IPS-20b (cell line): ENCODE measurements around the gene NXT1.

ENCODE experiments used
- H3K27ac ChIP-seq: one replicate; pipeline ENCODE4 v1.5.1; 2013; ENCODE audit warnings: low read length
- H3K27me3 ChIP-seq: 2 replicates; pipeline ENCODE4 v1.6.1; 2013; ENCODE audit warnings: mild to moderate bottlenecking, low read length, inconsistent platforms; ENCODE audit not compliant: insufficient read depth
- H3K36me3 ChIP-seq: 2 replicates; pipeline ENCODE4 v1.6.1; 2013; ENCODE audit warnings: low read depth, mild to moderate bottlenecking, inconsistent platforms, low read length, moderate library complexity; ENCODE audit not compliant: insufficient read depth
- H3K4me1 ChIP-seq: 2 replicates; pipeline ENCODE4 v1.6.1; 2013; ENCODE audit warnings: mild to moderate bottlenecking, control low read depth, inconsistent platforms, low read length, moderate library complexity; ENCODE audit not compliant: insufficient read depth
- H3K4me3 ChIP-seq: 2 replicates; pipeline ENCODE4 v1.5.1; 2013; ENCODE audit warnings: mild to moderate bottlenecking, low read length, inconsistent platforms
- H3K9ac ChIP-seq: 2 replicates; pipeline ENCODE4 v1.6.1; 2013; ENCODE audit warnings: low read depth, mild to moderate bottlenecking, inconsistent platforms, low read length, moderate library complexity
- H3K9me3 ChIP-seq: 2 replicates; pipeline ENCODE4 v1.6.1; 2013; ENCODE audit warnings: mild to moderate bottlenecking, low read depth, low read length, inconsistent platforms; ENCODE audit not compliant: insufficient read depth

Gene NXT1

GRCh38 chr20:23371496-23371895, 20.9 kb downstream of the NXT1 start:
- H3K4me3 ChIP-seq: no peak overlapping the region
- H3K4me1 ChIP-seq: peaks cover 3% of the 10 kb centered on the region; the same call in 1 of the 2 replicates
- H3K36me3 ChIP-seq: peaks cover 100% of the 10 kb centered on the region
- H3K9ac ChIP-seq: no peak overlapping the region
- no peak overlapping the region for H3K27ac ChIP-seq
- H3K9me3 ChIP-seq: no peaks in the 10 kb centered on the region
- H3K27me3 ChIP-seq: no peaks in the 10 kb centered on the region

- H3K36me3 ChIP-seq: peaks cover 90% of the 10 kb centered on the region
Observed at GRCh38 chr20:23374441-23374840, 23.9 kb downstream of the NXT1 start.

GRCh38 chr20:23375827-23376226, 25.2 kb downstream of the NXT1 start:
- peaks cover 89% of the 10 kb centered on the region for H3K36me3 ChIP-seq
- H3K27ac ChIP-seq: no peak overlapping the region
- no peaks in the 10 kb centered on the region for H3K4me1 ChIP-seq
- H3K27me3 ChIP-seq: no peaks in the 10 kb centered on the region
- no peaks in the 10 kb centered on the region for H3K9me3 ChIP-seq
- no peak overlapping the region for H3K4me3 ChIP-seq
- no peak overlapping the region for H3K9ac ChIP-seq

More at GRCh38 chr20:23374441-23374840, 23.9 kb downstream of the NXT1 start:
- no peak overlapping the region for H3K4me3 ChIP-seq
- no peaks in the 10 kb centered on the region for H3K4me1 ChIP-seq
- H3K9me3 ChIP-seq: no peaks in the 10 kb centered on the region
- H3K9ac ChIP-seq: no peak overlapping the region
- no peak overlapping the region for H3K27ac ChIP-seq
- no peaks in the 10 kb centered on the region for H3K27me3 ChIP-seq

- H3K9ac ChIP-seq: no peak overlapping the region
- no peaks in the 10 kb centered on the region for H3K4me1 ChIP-seq
- H3K4me3 ChIP-seq: no peak overlapping the region
- peaks cover 63% of the 10 kb centered on the region for H3K36me3 ChIP-seq
- H3K27me3 ChIP-seq: no peaks in the 10 kb centered on the region
- no peak overlapping the region for H3K27ac ChIP-seq
- no peaks in the 10 kb centered on the region for H3K9me3 ChIP-seq
Observed at GRCh38 chr20:23379772-23380171, 29.2 kb downstream of the NXT1 start.

- Histone ChIP-seq H3K36me3 (peaks cover 43% of the 10 kb centered on the region), H3K27me3 (no peaks in the 10 kb centered on the region), H3K27ac (no peak overlapping the region), H3K9me3 (no peaks in the 10 kb centered on the region), H3K4me1 (no peaks in the 10 kb centered on the region), H3K9ac (no peak overlapping the region), H3K4me3 (no peak overlapping the region)
Observed at GRCh38 chr20:23381876-23382275, 31.3 kb downstream of the NXT1 start.

GRCh38 chr20:23386304-23387117, 35.9 kb downstream of the NXT1 start:
- peaks cover 35% of the 10 kb centered on the region for H3K36me3 ChIP-seq
- no peak overlapping the region for H3K27ac ChIP-seq
- no peaks in the 10 kb centered on the region for H3K9me3 ChIP-seq
- H3K27me3 ChIP-seq: no peaks in the 10 kb centered on the region
- no peak overlapping the region for H3K4me3 ChIP-seq
- H3K9ac ChIP-seq: no peak overlapping the region
- H3K4me1 ChIP-seq: peaks cover 2% of the 10 kb centered on the region; the same call in 1 of the 2 replicates

- Histone ChIP-seq H3K27ac (no peak overlapping the region), H3K36me3 (peaks cover 35% of the 10 kb centered on the region), H3K27me3 (no peaks in the 10 kb centered on the region), H3K9me3 (no peaks in the 10 kb centered on the region), H3K4me3 (no peak overlapping the region), H3K4me1 (peaks cover 8% of the 10 kb centered on the region; the same call in 1 of the 2 replicates), H3K9ac (no peak overlapping the region)
Observed at GRCh38 chr20:23387118-23387443, 36.5 kb downstream of the NXT1 start.

GRCh38 chr20:23390091-23390774, 39.6 kb downstream of the NXT1 start:
- Histone ChIP-seq H3K27me3 (no peaks in the 10 kb centered on the region), H3K9ac (no peak overlapping the region), H3K36me3 (peaks cover 54% of the 10 kb centered on the region), H3K27ac (no peak overlapping the region), H3K9me3 (no peaks in the 10 kb centered on the region), H3K4me3 (no peak overlapping the region), H3K4me1 (peaks cover 11% of the 10 kb centered on the region; the same call in 1 of the 2 replicates)

GRCh38 chr20:23391707-23392310, 41.2 kb downstream of the NXT1 start:
- Histone ChIP-seq H3K36me3 (peaks cover 61% of the 10 kb centered on the region), H3K27ac (no peak overlapping the region)

GRCh38 chr20:23393996-23394775, 43.6 kb downstream of the NXT1 start:
- Histone ChIP-seq H3K9me3 (no peaks in the 10 kb centered on the region), H3K9ac (0 out of 2 replicates have a peak overlapping the region, but pooled peaks have one; percentile 17), H3K27ac (no peak overlapping the region), H3K36me3 (peaks cover 54% of the 10 kb centered on the region), H3K4me1 (peaks cover 11% of the 10 kb centered on the region; the same call in 1 of the 2 replicates), H3K27me3 (no peaks in the 10 kb centered on the region), H3K4me3 (no peak overlapping the region)

More at GRCh38 chr20:23391707-23392310, 41.2 kb downstream of the NXT1 start:
- no peak overlapping the region for H3K9ac ChIP-seq
- H3K4me1 ChIP-seq: peaks cover 11% of the 10 kb centered on the region; the same call in 1 of the 2 replicates
- H3K27me3 ChIP-seq: no peaks in the 10 kb centered on the region
- H3K9me3 ChIP-seq: no peaks in the 10 kb centered on the region
- H3K4me3 ChIP-seq: no peak overlapping the region

- H3K27ac ChIP-seq: no peak overlapping the region
- no peak overlapping the region for H3K4me3 ChIP-seq
- peaks cover 3% of the 10 kb centered on the region; the same call in 1 of the 2 replicates for H3K4me1 ChIP-seq
- H3K36me3 ChIP-seq: peaks cover 49% of the 10 kb centered on the region
- no peaks in the 10 kb centered on the region for H3K9me3 ChIP-seq
- H3K27me3 ChIP-seq: no peaks in the 10 kb centered on the region
- no peak overlapping the region for H3K9ac ChIP-seq
Observed at GRCh38 chr20:23396950-23397627, 46.5 kb downstream of the NXT1 start.
